ENCODE data around the gene SMURF2. TPM values are rescaled to one million over a fixed set of nuclear protein-coding genes. Genes with fewer than 3 reads are reported as not detected.
"Not testable (repeated sequence)": the region's sequence is repeated elsewhere in the genome, so short reads cannot be mapped to it uniquely, and the experiment has no call there.

SMURF2 gene
- total RNA-seq, 2 donors from 2014 or later: 14.1 to 20.0 TPM

GRCh38 chr17:64610244-64610643 lies 51.9 kb downstream of the SMURF2 start:
- intact Hi-C loops (cut with DNase I, micrococcal nuclease); DNase-seq; ATAC-seq: not testable (repeated sequence)

- intact Hi-C loops (cut with DNase I, micrococcal nuclease): no loop called here
- no peak for DNase-seq
- no peak for ATAC-seq
These were observed 53.5 kb downstream of the SMURF2 start for GRCh38 chr17:64608571-64608981.

GRCh38 chr17:64607862-64608565 lies 54.1 kb downstream of the SMURF2 start:
- intact Hi-C loops (cut with DNase I, micrococcal nuclease): no loop called here
- no peak for DNase-seq
- no peak for ATAC-seq

GRCh38 chr17:64604532-64604931 lies 57.6 kb downstream of the SMURF2 start:
- DNase-seq; ATAC-seq; intact Hi-C loops (cut with DNase I, micrococcal nuclease): not testable (repeated sequence)

- intact Hi-C loops (cut with DNase I, micrococcal nuclease): no loop called here
- no peak for ATAC-seq
These were observed 58.1 kb downstream of the SMURF2 start for GRCh38 chr17:64603987-64604386.

GRCh38 chr17:64599827-64600226 lies 62.3 kb downstream of the SMURF2 start:
- intact Hi-C loops (cut with DNase I, micrococcal nuclease): no loop called here
- ATAC-seq: no peak
- no peak for DNase-seq

More at GRCh38 chr17:64603987-64604386, 58.1 kb downstream of the SMURF2 start:
- DNase-seq: no peak

- DNase-seq (peak in 1 of 2 donors; percentile 14), ATAC-seq (peak; percentile 23)
- intact Hi-C loops (cut with DNase I, micrococcal nuclease): no loop called here
These were observed 62.9 kb downstream of the SMURF2 start for GRCh38 chr17:64599187-64599676.

- DNase-seq (no peak), ATAC-seq (no peak)
- intact Hi-C loops (cut with DNase I, micrococcal nuclease): no loop called here
These were observed 63.4 kb downstream of the SMURF2 start for GRCh38 chr17:64598672-64599071.

GRCh38 chr17:64596988-64597387 lies 65.1 kb downstream of the SMURF2 start:
- no peak for DNase-seq
- no peak for ATAC-seq
- intact Hi-C loops (cut with DNase I, micrococcal nuclease): no loop called here

- no peak for ATAC-seq
These were observed 65.7 kb downstream of the SMURF2 start for GRCh38 chr17:64596439-64596838.

GRCh38 chr17:64591944-64592343 lies 70.2 kb downstream of the SMURF2 start:
- DNase-seq: no peak
- intact Hi-C loops (cut with DNase I, micrococcal nuclease): no loop called here
- peak; percentile 74 for ATAC-seq

More at GRCh38 chr17:64596439-64596838, 65.7 kb downstream of the SMURF2 start:
- intact Hi-C loops (cut with DNase I, micrococcal nuclease): no loop called here
- no peak for DNase-seq

- intact Hi-C loops (cut with DNase I, micrococcal nuclease): no loop called here
- DNase-seq (no peak), ATAC-seq (no peak)
These were observed 77.0 kb downstream of the SMURF2 start for GRCh38 chr17:64585146-64585545.

- no peak for ATAC-seq
- DNase-seq: no peak
- intact Hi-C loops (cut with DNase I, micrococcal nuclease): no loop called here
These were observed 79.1 kb downstream of the SMURF2 start for GRCh38 chr17:64583038-64583437.

GRCh38 chr17:64580384-64581315 lies 81.5 kb downstream of the SMURF2 start:
- no peak for ATAC-seq
- DNase-seq: no peak
- intact Hi-C loops (cut with DNase I, micrococcal nuclease): no loop called here

- intact Hi-C loops (cut with DNase I, micrococcal nuclease): no loop called here
- DNase-seq: no peak
- no peak for ATAC-seq
These were observed 82.2 kb downstream of the SMURF2 start for GRCh38 chr17:64579917-64580316.

- ATAC-seq; intact Hi-C loops (cut with DNase I, micrococcal nuclease); DNase-seq: not testable (repeated sequence)
These were observed 85.1 kb downstream of the SMURF2 start for GRCh38 chr17:64577025-64577424.

GRCh38 chr17:64575431-64575830 lies 86.7 kb downstream of the SMURF2 start:
- no peak for ATAC-seq
- no peak for DNase-seq
- intact Hi-C loops (cut with DNase I, micrococcal nuclease): no loop called here

GRCh38 chr17:64574646-64575045 lies 87.5 kb downstream of the SMURF2 start:
- intact Hi-C loops (cut with DNase I, micrococcal nuclease): no loop called here
- no peak for DNase-seq
- ATAC-seq: no peak

GRCh38 chr17:64573214-64573613 lies 88.9 kb downstream of the SMURF2 start:
- ATAC-seq: no peak
- DNase-seq: no peak

GRCh38 chr17:64572682-64573154 lies 89.4 kb downstream of the SMURF2 start:
- intact Hi-C loops (cut with DNase I, micrococcal nuclease): no loop called here
- DNase-seq: no peak
- no peak for ATAC-seq

More at GRCh38 chr17:64573214-64573613, 88.9 kb downstream of the SMURF2 start:
- intact Hi-C loops (cut with DNase I, micrococcal nuclease): no loop called here

All from left colon (tissue), 2 donors.